Caki2 (cell line): ENCODE results near the gene MYO5A. TPM values are rescaled to one million over a fixed set of nuclear protein-coding genes. Genes with fewer than 3 reads are reported as not detected.

Experiments
- DNase-seq: peaks from one replicate; pipeline ENCODE4 v3.0.0-alpha.2; 2015; ENCODE audit warnings: low read depth
- in situ Hi-C: cut with HindIII; loops from 2 replicates; pipeline ENCODE4 v1.10.0; 2016; ENCODE audit warnings: low sequenced_read_pairs, low pct_unique_long_range_greater_than_20kb, mixed read lengths
- total RNA-seq: library from RNA; depleted of rRNA; stranded (reverse); fragments of >200 nt; shearing (Covaris generic); gene quantifications from 2 replicates; pipeline ENCODE4 v1.2.3, GENCODE V29; 2014; ENCODE audit warnings: low replicate concordance; rRNA removed

Gene MYO5A
- total RNA-seq, 1 experiment from 2014 or later = 3.1 TPM

DNA sequence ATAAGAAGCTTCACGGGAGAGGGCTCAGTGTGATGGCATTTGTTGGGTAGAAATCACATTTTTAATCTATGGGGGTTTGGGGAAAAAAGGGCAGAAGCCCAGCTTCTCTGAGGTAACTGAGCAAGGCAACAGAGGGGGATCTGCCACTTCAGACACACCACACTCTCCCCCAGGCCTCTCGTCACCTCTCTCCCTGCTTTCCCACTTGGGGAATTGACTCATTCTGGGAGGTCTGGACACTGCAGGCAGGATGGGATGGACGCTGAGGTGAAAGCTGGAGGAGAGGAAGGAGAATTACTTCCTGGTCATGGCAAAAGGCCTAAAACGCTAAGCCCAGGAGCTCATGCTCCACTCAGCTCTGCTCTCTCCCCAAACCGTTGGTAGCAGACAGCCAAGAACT, 266.3 kb downstream of the MYO5A start:
- DNase-seq = no peak
- in situ Hi-C loops = no loop called here

GRCh38 chr15:52261498-52262242, 267.0 kb downstream of the MYO5A start:
- peak; percentile 38 for DNase-seq

GRCh38 chr15:52261026-52261425, 267.7 kb downstream of the MYO5A start:
- no peak for DNase-seq
- in situ Hi-C loops = no loop called here

More at GRCh38 chr15:52261498-52262242, 267.0 kb downstream of the MYO5A start:
- in situ Hi-C loops = no loop called here

GRCh38 chr15:52259503-52259902, 269.2 kb downstream of the MYO5A start:
- in situ Hi-C loops = no loop called here
- no peak for DNase-seq

GRCh38 chr15:52258461-52258860, 270.2 kb downstream of the MYO5A start:
- no peak for DNase-seq
- in situ Hi-C loops = no loop called here

DNA sequence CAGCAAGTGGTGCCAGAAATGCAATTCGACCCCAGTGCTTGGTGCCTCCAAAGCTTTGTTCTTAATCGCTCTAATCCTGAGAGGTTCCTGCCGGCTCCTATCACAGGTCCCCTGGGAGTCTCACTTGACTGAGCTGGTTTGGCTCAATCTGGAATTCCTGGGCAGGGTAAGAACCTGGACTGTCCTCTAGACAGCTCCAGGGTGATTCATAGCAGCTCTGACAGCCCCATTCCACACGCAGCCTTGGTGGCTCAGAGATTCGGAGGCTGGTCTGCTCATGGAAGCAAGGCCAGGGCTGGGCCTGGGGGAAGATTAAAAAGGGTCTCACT, 271.0 kb downstream of the MYO5A start:
- in situ Hi-C loops = no loop called here
- no peak for DNase-seq

Other genes starting within 250 kb of the MYO5A start
- 0.72 and 1.6 TPM in 2 replicates for gene MYO5C, start 233.1 kb downstream of the MYO5A start, total RNA-seq
- 44.3 and 69.4 TPM in 2 replicates for gene ARPP19, start 40.1 kb upstream of the MYO5A start, total RNA-seq
- 0.23 and 1.6 TPM in 2 replicates for gene ATOSA, start 150.5 kb upstream of the MYO5A start, total RNA-seq